HG03139 (cell line): ENCODE data around the gene ARPC5L.
A peak's percentile ranks its signal among the peaks of the same experiment; 100 is the strongest.

Experiments
- ATAC-seq: cut with Tn5 transposase; IDR thresholded peaks from one replicate; pipeline ENCODE4 v1.9.1; 2021; ENCODE audit not compliant: unreplicated experiment

ARPC5L gene

GRCh38 chr9:124860582-124861341, 1.2 kb upstream of the ARPC5L start:
- no peak for ATAC-seq

GRCh38 chr9:124863371-124863871, 1.5 kb downstream of the ARPC5L start:
- no peak for ATAC-seq

GRCh38 chr9:124868511-124869465, 6.9 kb downstream of the ARPC5L start:
- ATAC-seq, result peak; percentile 69

GRCh38 chr9:124869466-124869985, 7.6 kb downstream of the ARPC5L start:
- peak; percentile 11 for ATAC-seq

GRCh38 chr9:124869986-124870560, 8.1 kb downstream of the ARPC5L start:
- ATAC-seq, result peak; percentile 34

- no peak for ATAC-seq
These were observed 8.8 kb downstream of the ARPC5L start for GRCh38 chr9:124870723-124871122.

- no peak for ATAC-seq
These were observed 9.2 kb downstream of the ARPC5L start for GRCh38 chr9:124871156-124871561.

GRCh38 chr9:124873664-124874063, 11.7 kb downstream of the ARPC5L start:
- ATAC-seq, result no peak

- ATAC-seq, result no peak
These were observed 13.6 kb downstream of the ARPC5L start for GRCh38 chr9:124875501-124875900.

- no peak for ATAC-seq
These were observed 15.3 kb downstream of the ARPC5L start for GRCh38 chr9:124877021-124877782.

- no peak for ATAC-seq
These were observed 16.1 kb downstream of the ARPC5L start for GRCh38 chr9:124878021-124878420.

GRCh38 chr9:124878518-124878917, 16.6 kb downstream of the ARPC5L start:
- no peak for ATAC-seq

GRCh38 chr9:124879226-124879625, 17.3 kb downstream of the ARPC5L start:
- no peak for ATAC-seq

- ATAC-seq, result no peak
These were observed 18.6 kb downstream of the ARPC5L start for GRCh38 chr9:124880501-124880900.

GRCh38 chr9:124881138-124881743, 19.3 kb downstream of the ARPC5L start:
- no peak for ATAC-seq

GRCh38 chr9:124882231-124882630, 20.3 kb downstream of the ARPC5L start:
- no peak for ATAC-seq

- ATAC-seq, result no peak
These were observed 22.4 kb downstream of the ARPC5L start for GRCh38 chr9:124884376-124884775.

- no peak for ATAC-seq
These were observed 23.6 kb downstream of the ARPC5L start for GRCh38 chr9:124885551-124885950.

- no peak for ATAC-seq
These were observed 24.5 kb downstream of the ARPC5L start for GRCh38 chr9:124886461-124886860.
